ENCODE results near the gene ITGBL1. TPM values are rescaled to one million over a fixed set of nuclear protein-coding genes. Genes with fewer than 3 reads are reported as not detected.

Gene ITGBL1
- total RNA-seq, 2 donors from 2014 or later, result not detected

DNA sequence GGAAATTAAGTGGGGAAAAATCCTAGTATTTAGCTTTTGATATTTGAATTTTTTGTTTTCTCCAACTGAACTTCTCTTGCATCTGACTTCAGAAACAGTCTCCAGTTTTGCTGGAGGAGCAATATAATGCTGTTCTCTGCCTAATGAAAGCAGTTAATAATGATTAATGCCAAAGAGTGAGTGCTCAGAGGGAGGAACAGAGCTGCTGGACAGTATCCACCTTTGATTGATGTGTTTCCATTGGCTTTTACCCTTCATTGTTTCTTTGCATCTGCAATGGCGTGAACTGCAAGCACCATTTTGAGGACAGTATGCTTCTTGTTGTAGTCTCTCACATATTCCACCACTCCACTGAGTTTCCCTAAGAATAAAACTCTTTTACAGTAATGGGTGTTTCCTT, 193.4 kb downstream of the ITGBL1 start:
- H3K27me3 Mint-ChIP-seq (ENCODE audit: low read depth), result peaks cover 24% of the 10 kb centered on the region
- ATAC-seq (replicated peaks in 1 of 2), result no peak
- H3K4me3 Mint-ChIP-seq, result no peak overlapping the region
- no peaks in the 10 kb centered on the region for H3K4me1 Mint-ChIP-seq (ENCODE audit: low read depth)
- no peaks in the 10 kb centered on the region for H3K9me3 Mint-ChIP-seq
- no peak overlapping the region for H3K27ac Mint-ChIP-seq
- DNase-seq, result no peak
- no peaks in the 10 kb centered on the region for H3K36me3 Mint-ChIP-seq (ENCODE audit: insufficient read depth in 2 of 2)

DNA sequence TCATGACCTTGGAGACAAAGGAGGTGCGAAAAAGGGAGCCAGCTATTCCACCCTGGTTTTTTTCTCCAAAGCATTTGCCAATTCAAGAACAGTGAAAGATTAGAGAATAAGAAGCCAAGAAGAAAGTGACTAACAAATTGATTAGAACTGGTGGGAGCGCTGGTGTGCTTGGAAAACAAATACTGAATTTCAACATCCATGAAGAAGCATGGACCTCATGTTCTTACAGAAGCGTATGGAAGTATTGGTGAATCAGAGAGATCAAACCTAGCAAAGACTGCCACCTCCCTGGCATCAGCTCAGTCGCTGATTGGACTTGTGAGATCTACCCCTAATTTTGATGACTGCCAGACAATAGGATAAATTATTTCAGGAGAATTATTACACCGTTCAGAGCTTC, 195.3 kb downstream of the ITGBL1 start:
- H3K36me3 Mint-ChIP-seq (ENCODE audit: insufficient read depth in 2 of 2), result no peaks in the 10 kb centered on the region
- no peaks in the 10 kb centered on the region for H3K4me1 Mint-ChIP-seq (ENCODE audit: low read depth)
- no peak overlapping the region for H3K27ac Mint-ChIP-seq
- no peak for ATAC-seq (replicated peaks in 1 of 2)
- DNase-seq, result no peak
- H3K27me3 Mint-ChIP-seq (ENCODE audit: low read depth), result peaks cover 24% of the 10 kb centered on the region
- H3K9me3 Mint-ChIP-seq, result peaks cover 0 to 2% of the 10 kb centered on the region in 2 donors
- H3K4me3 Mint-ChIP-seq, result no peak overlapping the region

DNA sequence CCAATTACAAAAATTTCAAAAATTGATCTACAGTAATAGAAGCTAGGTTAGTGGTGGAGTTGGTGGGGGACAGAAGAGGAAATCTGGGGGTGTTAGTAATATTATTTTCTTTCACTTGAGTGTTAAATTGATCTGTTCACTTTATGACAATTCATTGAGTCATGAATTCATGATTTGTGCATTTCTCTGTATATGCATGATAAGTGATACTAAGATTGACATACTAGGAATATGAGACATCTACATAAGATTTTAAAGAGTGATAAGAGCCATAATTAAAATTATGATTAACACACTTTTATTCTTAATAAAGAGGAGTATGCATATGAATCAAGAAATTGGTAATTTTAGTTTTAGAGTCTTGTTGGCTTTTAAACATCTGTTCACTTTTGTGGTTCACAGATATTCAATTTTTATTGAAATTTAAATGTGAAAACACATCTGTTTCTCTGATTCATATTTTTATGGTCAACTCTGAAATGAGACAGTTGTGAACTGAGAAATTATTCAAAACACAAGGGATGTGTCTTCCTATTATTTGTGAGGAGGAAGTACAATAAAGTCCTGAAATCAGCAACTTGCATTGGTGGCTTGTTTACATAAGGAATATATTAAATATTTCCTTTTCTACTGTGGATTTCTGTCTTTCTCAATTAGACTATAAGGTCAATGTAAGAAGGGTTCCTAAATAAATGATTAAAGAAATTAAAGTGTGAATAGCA, 196.5 kb downstream of the ITGBL1 start:
- Mint-ChIP-seq H3K36me3 (ENCODE audit: insufficient read depth in 2 of 2) (peaks cover 0 to 2% of the 10 kb centered on the region in 2 donors), H3K4me1 (ENCODE audit: low read depth) (no peaks in the 10 kb centered on the region), H3K27me3 (ENCODE audit: low read depth) (peaks cover 24% of the 10 kb centered on the region), H3K27ac (no peak overlapping the region), H3K9me3 (peaks cover 0 to 3% of the 10 kb centered on the region in 2 donors), H3K4me3 (no peak overlapping the region)
- ATAC-seq (replicated peaks in 1 of 2) (peak in 1 of 2 donors; percentile 32), DNase-seq (no peak)

DNA sequence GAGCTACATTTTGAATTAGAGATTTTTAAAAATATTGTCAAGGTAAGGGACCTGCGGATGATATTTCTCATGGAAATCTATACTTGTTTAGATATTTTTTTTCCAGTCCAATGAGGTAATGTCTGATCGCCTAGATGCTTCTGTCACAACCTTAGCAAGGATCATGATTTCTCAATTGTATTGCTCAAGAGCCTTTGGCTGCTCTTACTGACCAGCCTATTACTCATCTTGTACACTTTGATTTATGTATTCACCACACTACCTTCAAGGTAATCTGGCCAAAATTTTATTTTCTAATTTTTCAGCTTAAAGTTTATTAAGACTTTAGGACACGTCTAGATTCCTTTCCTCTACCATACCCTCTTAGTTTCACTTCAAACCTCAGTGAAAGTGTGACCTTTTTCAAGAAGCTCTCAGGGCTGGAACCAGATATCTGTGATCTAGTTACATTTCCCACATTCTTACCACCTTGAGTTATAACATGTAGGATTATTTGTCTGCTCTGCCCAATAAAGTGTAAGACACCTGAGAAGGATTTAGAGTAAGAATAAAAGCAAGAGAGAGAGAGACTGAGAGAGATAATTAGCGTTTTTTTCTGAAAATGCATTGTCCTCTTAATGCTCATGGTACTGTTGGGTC, 197.1 kb downstream of the ITGBL1 start:
- no peaks in the 10 kb centered on the region for H3K4me1 Mint-ChIP-seq (ENCODE audit: low read depth)
- H3K36me3 Mint-ChIP-seq (ENCODE audit: insufficient read depth in 2 of 2), result peaks cover 0 to 2% of the 10 kb centered on the region in 2 donors
- DNase-seq (no peak), ATAC-seq (replicated peaks in 1 of 2) (no peak)
- no peak overlapping the region for H3K27ac Mint-ChIP-seq
- H3K9me3 Mint-ChIP-seq, result peaks cover 0 to 3% of the 10 kb centered on the region in 2 donors
- H3K27me3 Mint-ChIP-seq (ENCODE audit: low read depth), result peaks cover 22% of the 10 kb centered on the region
- no peak overlapping the region for H3K4me3 Mint-ChIP-seq

DNA sequence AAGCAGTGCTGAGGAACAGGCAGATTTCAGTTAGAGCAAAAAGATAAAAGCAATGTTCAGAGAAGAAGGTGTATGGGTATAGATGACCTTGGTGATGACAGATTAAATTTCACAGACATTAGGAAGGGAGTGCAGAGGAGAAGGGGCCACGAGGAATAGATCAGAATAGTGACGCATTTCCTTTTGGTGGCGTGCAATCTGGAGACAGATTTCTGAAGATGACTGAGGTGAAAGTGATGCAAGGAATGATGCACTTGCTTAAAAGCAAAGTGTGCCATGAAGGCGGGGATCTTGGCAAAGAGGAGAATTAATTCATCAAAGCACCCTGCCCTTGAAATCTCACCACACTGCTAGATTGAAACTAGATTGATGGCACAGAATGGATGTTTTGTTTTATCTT, 202.4 kb downstream of the ITGBL1 start:
- Mint-ChIP-seq H3K9me3 (peaks cover 0 to 3% of the 10 kb centered on the region in 2 donors), H3K4me1 (ENCODE audit: low read depth) (no peaks in the 10 kb centered on the region), H3K27me3 (ENCODE audit: low read depth) (no peaks in the 10 kb centered on the region), H3K27ac (no peak overlapping the region), H3K36me3 (ENCODE audit: insufficient read depth in 2 of 2) (peaks cover 0 to 2% of the 10 kb centered on the region in 2 donors), H3K4me3 (no peak overlapping the region)
- DNase-seq (no peak), ATAC-seq (replicated peaks in 1 of 2) (no peak)

DNA sequence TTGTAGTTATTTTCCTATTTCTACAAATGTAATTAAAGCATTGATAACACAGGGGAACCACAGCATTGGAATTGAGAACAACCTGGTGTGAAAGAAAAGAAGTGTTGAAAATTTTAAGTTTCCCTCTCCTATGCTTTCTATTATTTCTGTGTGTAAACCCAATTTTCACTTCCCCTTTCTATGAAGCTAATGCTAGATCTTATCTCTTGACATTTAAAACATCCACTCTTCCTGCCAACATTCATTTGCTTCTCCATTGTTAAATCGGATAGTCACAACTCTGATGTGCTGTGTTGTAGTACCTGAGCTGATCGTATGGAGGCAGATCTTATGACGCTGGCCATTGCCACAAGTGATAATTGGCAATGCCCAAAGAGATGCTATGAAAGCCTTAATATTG, 203.0 kb downstream of the ITGBL1 start:
- Mint-ChIP-seq H3K9me3 (peaks cover 0 to 3% of the 10 kb centered on the region in 2 donors), H3K4me3 (no peak overlapping the region), H3K27ac (no peak overlapping the region), H3K36me3 (ENCODE audit: insufficient read depth in 2 of 2) (peaks cover 0 to 2% of the 10 kb centered on the region in 2 donors), H3K4me1 (ENCODE audit: low read depth) (no peaks in the 10 kb centered on the region), H3K27me3 (ENCODE audit: low read depth) (no peaks in the 10 kb centered on the region)
- ATAC-seq (replicated peaks in 1 of 2) (no peak), DNase-seq (no peak)

DNA sequence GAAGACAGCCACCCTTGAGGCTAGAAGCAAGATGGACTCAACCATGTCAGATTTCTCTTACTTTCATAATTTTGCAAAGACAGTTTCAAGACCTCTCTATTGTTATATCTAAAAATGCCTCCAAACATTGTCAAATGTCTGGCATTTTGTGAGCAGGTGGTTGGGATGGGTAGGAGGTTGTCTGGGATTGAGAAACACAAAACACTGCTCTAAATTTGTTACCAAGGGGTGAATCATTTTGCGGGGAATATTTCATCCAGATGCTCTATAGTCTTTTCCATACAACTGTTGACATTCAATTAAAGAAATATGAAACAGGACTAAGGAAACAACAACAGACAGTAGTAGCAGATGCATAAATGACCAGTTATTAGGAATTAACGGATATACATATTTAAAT, 208.2 kb downstream of the ITGBL1 start:
- no peak for ATAC-seq (replicated peaks in 1 of 2)
- Mint-ChIP-seq H3K4me3 (no peak overlapping the region), H3K27ac (no peak overlapping the region), H3K4me1 (ENCODE audit: low read depth) (no peaks in the 10 kb centered on the region), H3K36me3 (ENCODE audit: insufficient read depth in 2 of 2) (peaks cover 0 to 2% of the 10 kb centered on the region in 2 donors), H3K27me3 (ENCODE audit: low read depth) (peaks cover 5% of the 10 kb centered on the region), H3K9me3 (no peaks in the 10 kb centered on the region)
- DNase-seq, result no peak

DNA sequence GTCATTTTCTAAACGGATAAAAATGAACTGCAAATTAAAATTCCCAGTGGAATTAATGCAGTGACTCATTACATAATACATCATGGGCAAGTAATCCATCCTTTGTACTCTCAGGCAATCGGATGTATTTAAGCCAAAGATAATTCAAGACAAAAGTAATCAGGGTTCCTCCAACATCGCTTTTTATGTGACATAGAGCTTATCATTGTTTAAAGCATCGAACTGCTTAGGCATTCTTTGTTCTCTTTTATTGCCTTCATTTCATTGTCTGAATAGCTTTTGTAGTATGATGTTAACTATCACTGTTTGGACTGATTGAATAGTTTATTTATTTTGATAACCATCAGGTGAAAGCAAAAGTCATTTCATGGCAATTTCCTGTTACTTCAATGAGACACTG, 209.4 kb downstream of the ITGBL1 start:
- Mint-ChIP-seq H3K4me1 (ENCODE audit: low read depth) (no peaks in the 10 kb centered on the region), H3K27ac (no peak overlapping the region), H3K36me3 (ENCODE audit: insufficient read depth in 2 of 2) (peaks cover 0 to 2% of the 10 kb centered on the region in 2 donors), H3K9me3 (peaks cover 0 to 3% of the 10 kb centered on the region in 2 donors), H3K27me3 (ENCODE audit: low read depth) (peaks cover 16% of the 10 kb centered on the region), H3K4me3 (no peak overlapping the region)
- DNase-seq, result no peak
- ATAC-seq (replicated peaks in 1 of 2), result no peak

DNA sequence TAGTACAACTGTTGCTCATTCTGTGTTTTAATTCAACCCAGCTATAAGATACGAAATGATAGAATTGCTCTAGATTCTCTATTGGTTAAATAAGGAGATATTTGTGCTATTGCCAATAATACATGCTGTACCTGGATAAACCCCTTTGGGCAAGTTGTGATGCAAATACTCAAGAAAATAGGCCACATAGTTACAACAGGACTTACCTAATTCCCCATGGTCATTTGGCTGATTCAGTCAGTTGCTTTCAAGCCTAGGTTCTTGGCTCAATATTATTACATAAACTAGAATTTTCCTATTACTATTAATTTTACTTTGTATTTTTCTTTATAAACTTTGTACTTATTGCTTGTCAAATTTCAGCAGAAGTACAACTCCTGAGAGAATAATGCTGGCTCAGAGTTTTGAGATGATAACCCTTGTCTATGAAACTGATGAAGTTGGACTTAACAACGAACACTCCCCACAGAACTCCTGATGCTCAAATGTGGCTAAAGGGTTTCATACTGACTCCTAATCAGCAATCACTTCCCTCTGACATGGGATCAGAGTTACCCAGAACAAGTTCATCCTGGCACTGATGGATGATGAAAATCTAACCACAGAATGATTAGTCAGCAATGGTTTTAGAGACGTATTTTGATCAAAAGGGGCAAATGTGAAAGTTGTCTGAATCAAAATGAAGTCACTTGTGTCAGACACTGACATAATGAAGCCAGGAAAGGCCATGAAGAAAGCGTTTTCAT, 221.1 kb downstream of the ITGBL1 start:
- H3K9me3 Mint-ChIP-seq, result peaks cover 0 to 1% of the 10 kb centered on the region in 2 donors
- H3K27ac Mint-ChIP-seq, result no peak overlapping the region
- H3K4me3 Mint-ChIP-seq, result no peak overlapping the region
- H3K4me1 Mint-ChIP-seq (ENCODE audit: low read depth), result no peaks in the 10 kb centered on the region
- no peaks in the 10 kb centered on the region for H3K36me3 Mint-ChIP-seq (ENCODE audit: insufficient read depth in 2 of 2)
- ATAC-seq (replicated peaks in 1 of 2) (peak; percentile 13 to 59), DNase-seq (no peak)
- no peaks in the 10 kb centered on the region for H3K27me3 Mint-ChIP-seq (ENCODE audit: low read depth)

DNA sequence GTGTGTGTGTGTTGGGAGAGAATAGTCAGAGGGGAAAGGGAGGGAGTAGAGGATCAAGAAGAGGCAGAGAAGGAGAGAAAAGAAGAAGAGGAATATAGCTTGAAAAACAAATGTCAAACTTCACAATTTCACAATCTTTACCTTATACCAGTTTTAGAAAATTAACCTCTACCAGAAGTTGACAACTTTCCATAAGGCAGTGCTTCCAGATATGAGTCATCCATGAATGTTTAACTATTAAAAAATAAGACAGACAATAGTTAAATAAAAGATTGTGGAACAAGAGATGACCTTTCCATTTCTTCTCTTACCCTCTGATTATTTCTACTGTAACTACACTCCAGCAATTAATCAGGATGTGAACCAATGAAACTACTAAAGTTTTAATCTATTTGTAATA, 229.4 kb downstream of the ITGBL1 start:
- no peaks in the 10 kb centered on the region for H3K27me3 Mint-ChIP-seq (ENCODE audit: low read depth)
- H3K36me3 Mint-ChIP-seq (ENCODE audit: insufficient read depth in 2 of 2), result no peaks in the 10 kb centered on the region
- no peaks in the 10 kb centered on the region for H3K9me3 Mint-ChIP-seq
- DNase-seq (no peak), ATAC-seq (replicated peaks in 1 of 2) (no peak)
- no peak overlapping the region for H3K4me3 Mint-ChIP-seq
- H3K4me1 Mint-ChIP-seq (ENCODE audit: low read depth), result no peaks in the 10 kb centered on the region
- H3K27ac Mint-ChIP-seq, result no peak overlapping the region

DNA sequence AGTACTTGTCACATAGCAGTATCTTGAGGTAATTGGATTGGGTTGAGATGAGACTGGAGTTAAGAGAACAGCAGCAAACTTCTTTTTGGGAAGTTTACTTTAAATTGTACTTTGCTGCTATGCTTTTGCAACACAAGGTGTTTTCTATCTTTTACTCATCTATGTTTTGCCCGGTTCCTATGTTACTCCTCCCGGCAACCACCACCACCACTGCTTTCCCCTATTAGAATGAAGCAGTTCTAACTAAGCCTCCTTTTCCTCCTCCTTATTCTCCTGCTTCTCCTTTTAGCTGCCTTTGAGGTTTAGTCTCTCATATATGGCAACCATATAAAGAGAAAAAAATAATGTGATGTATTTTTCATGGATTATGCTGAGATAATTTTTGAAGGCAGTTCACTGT, 233.5 kb downstream of the ITGBL1 start:
- Mint-ChIP-seq H3K27me3 (ENCODE audit: low read depth) (peaks cover 11% of the 10 kb centered on the region), H3K27ac (no peak overlapping the region), H3K9me3 (no peaks in the 10 kb centered on the region), H3K4me1 (ENCODE audit: low read depth) (no peaks in the 10 kb centered on the region), H3K4me3 (no peak overlapping the region), H3K36me3 (ENCODE audit: insufficient read depth in 2 of 2) (no peaks in the 10 kb centered on the region)
- DNase-seq (no peak), ATAC-seq (replicated peaks in 1 of 2) (no peak)

DNA sequence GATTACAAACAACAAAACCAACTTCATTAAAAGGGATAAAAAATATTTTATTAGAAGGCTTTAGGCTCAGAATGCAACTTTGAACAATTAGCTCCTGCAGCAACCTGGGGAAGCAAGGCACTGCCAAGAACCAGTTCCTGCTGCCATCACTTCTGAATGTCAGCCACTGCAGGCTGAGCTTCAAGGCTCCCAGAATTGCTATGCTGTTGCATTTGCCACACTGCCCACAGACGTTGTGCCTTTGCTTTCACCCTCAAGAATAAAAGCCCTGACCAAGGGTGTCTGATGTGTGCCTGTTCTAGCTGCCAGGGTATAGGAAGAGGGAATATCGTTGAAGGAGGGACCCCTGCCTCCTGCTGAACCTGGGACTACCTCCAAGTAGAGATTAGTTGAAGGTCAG, 238.4 kb downstream of the ITGBL1 start:
- Mint-ChIP-seq H3K4me3 (no peak overlapping the region), H3K4me1 (ENCODE audit: low read depth) (no peaks in the 10 kb centered on the region), H3K9me3 (no peaks in the 10 kb centered on the region), H3K27ac (no peak overlapping the region), H3K36me3 (ENCODE audit: insufficient read depth in 2 of 2) (no peaks in the 10 kb centered on the region), H3K27me3 (ENCODE audit: low read depth) (peaks cover 11% of the 10 kb centered on the region)
- DNase-seq (no peak), ATAC-seq (replicated peaks in 1 of 2) (no peak)

DNA sequence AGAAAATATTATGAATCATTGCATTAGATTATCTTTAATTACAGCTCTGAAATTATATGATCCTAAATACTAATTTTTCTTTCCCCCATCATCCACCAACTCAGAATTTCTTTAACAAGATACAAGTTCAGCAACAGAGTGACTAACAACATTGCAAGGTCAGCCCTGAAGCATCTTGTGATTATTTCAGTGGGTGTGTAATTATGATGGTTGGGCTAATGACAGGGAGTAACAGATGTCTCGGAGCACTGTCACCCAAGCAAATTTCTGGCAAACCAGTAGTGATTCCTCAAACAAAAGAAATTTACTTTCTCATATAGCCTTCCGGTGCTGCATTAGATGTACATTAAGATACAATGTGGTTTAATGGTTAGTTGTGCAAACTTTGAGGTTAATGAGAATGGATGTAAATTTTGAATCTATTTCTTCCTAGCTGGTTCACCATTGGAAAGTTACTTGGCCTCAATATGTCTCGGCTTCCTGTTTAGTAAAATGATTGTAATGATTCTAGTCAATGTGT, 238.9 kb downstream of the ITGBL1 start:
- H3K36me3 Mint-ChIP-seq (ENCODE audit: insufficient read depth in 2 of 2), result no peaks in the 10 kb centered on the region

More for the DNA sequence above, 238.9 kb downstream of the ITGBL1 start:
- ATAC-seq (replicated peaks in 1 of 2) (no peak), DNase-seq (no peak)
- H3K27me3 Mint-ChIP-seq (ENCODE audit: low read depth), result peaks cover 11% of the 10 kb centered on the region
- H3K27ac Mint-ChIP-seq, result no peak overlapping the region
- no peak overlapping the region for H3K4me3 Mint-ChIP-seq
- no peaks in the 10 kb centered on the region for H3K4me1 Mint-ChIP-seq (ENCODE audit: low read depth)
- H3K9me3 Mint-ChIP-seq, result no peaks in the 10 kb centered on the region
